HEK293 (cell line): ENCODE data around the gene PANK4.

Experiments
- CTCF ChIA-PET: fragments of 350-600 bp; formaldehyde crosslinking; extraction: SDS; loops from one replicate; lab custom pipeline; 2021; ENCODE audit warnings: antibody characterized with exemption; lab: Yijun Ruan, JAX
- POLR2A ChIA-PET: fragments of 300-600 bp; formaldehyde crosslinking; extraction: SDS; loops from one replicate; lab custom pipeline; 2020; ENCODE audit warnings: antibody characterized with exemption, inconsistent platforms; lab: Yijun Ruan, JAX
- H3K27ac ChIP-seq: fragments of 200-500 bp; sonication (Bioruptor generic); 2 replicates; pipeline ENCODE4 v1.5.1; 2014; ENCODE audit warnings: low read depth, low read length, control low read depth, inconsistent platforms; ENCODE audit errors: extremely low read depth
- H3K36me3 ChIP-seq, 2 experiments: fragments of 200-500 bp in 1 of 2; sonication (Bioruptor generic) in 1 of 2; 1 replicate in 1 of 2; 2 replicates in 1 of 2; pipeline ENCODE4 v1.5.1; 2014 to 2017; ENCODE audit warnings: inconsistent platforms in 2 of 2, low read length in 2 of 2; ENCODE audit not compliant: control insufficient read depth in 2 of 2, insufficient read depth in 1 of 2
- H3K4me1 ChIP-seq: fragments of 200-500 bp; sonication (Bioruptor generic); 2 replicates; pipeline ENCODE4 v1.5.1; 2014; ENCODE audit warnings: mild to moderate bottlenecking, low read length, inconsistent platforms; ENCODE audit not compliant: control insufficient read depth, insufficient read depth
- H3K4me3 ChIP-seq: 2 replicates; pipeline ENCODE4 v1.5.1; 2011; ENCODE audit warnings: low read depth, mild to moderate bottlenecking, control low read depth, low read length, moderate library complexity
- H3K9me3 ChIP-seq: fragments of 200-500 bp; sonication (Bioruptor generic); 2 replicates; pipeline ENCODE4 v1.5.1; 2014; ENCODE audit warnings: low read depth, low read length, inconsistent platforms; ENCODE audit not compliant: control insufficient read depth, insufficient read depth
- BCL11A ChIP-seq: fragments of 450-650 bp; formaldehyde crosslinking; IDR thresholded peaks from 2 replicates; pipeline ENCODE4 v1.5.1; 2016; ENCODE audit warnings: low read depth, missing biosample characterization, missing genetic modification characterization
- BCL11B ChIP-seq: fragments of 450-650 bp; formaldehyde crosslinking; IDR thresholded peaks from 2 replicates; pipeline ENCODE4 v1.5.1; 2016; ENCODE audit warnings: low read depth, missing biosample characterization, missing genetic modification characterization
- GLIS1 ChIP-seq: fragments of 450-650 bp; formaldehyde crosslinking; IDR thresholded peaks from 2 replicates; pipeline ENCODE4 v1.5.1; 2016; ENCODE audit warnings: missing biosample characterization, missing genetic modification characterization
- GLIS2 ChIP-seq: fragments of 450-650 bp; formaldehyde crosslinking; IDR thresholded peaks from 2 replicates; pipeline ENCODE4 v1.5.1; 2016; ENCODE audit warnings: missing biosample characterization, missing genetic modification characterization
- MZF1 ChIP-seq: fragments of 450-650 bp; formaldehyde crosslinking; IDR thresholded peaks from 2 replicates; pipeline ENCODE4 v1.5.1; 2017; ENCODE audit warnings: missing biosample characterization, missing genetic modification characterization, borderline replicate concordance
- OSR2 ChIP-seq: fragments of 450-650 bp; formaldehyde crosslinking; IDR thresholded peaks from 2 replicates; pipeline ENCODE4 v1.5.1; 2016; ENCODE audit warnings: missing biosample characterization, missing genetic modification characterization
- OVOL3 ChIP-seq: fragments of 450-650 bp; formaldehyde crosslinking; IDR thresholded peaks from 2 replicates; pipeline ENCODE4 v1.5.1; 2016; ENCODE audit warnings: missing biosample characterization, missing genetic modification characterization
- PRDM2 ChIP-seq: fragments of 450-650 bp; formaldehyde crosslinking; IDR thresholded peaks from 2 replicates; pipeline ENCODE4 v1.5.1; 2016; ENCODE audit warnings: missing biosample characterization, missing genetic modification characterization, borderline replicate concordance
- SCRT1 ChIP-seq: fragments of 450-650 bp; formaldehyde crosslinking; IDR thresholded peaks from 2 replicates; pipeline ENCODE4 v1.5.1; 2016; ENCODE audit warnings: missing biosample characterization, missing genetic modification characterization, borderline replicate concordance
- SCRT2 ChIP-seq: fragments of 450-650 bp; formaldehyde crosslinking; IDR thresholded peaks from 2 replicates; pipeline ENCODE4 v1.5.1; 2016; ENCODE audit warnings: missing biosample characterization, missing genetic modification characterization
- WT1 ChIP-seq: fragments of 450-650 bp; formaldehyde crosslinking; IDR thresholded peaks from 2 replicates; pipeline ENCODE4 v1.5.1; 2016; ENCODE audit warnings: missing biosample characterization, missing genetic modification characterization
- ZBTB11 ChIP-seq: fragments of 450-650 bp; formaldehyde crosslinking; conservative IDR thresholded peaks from 2 replicates; pipeline ENCODE4 v1.5.1; 2016; ENCODE audit warnings: low read depth, missing biosample characterization, missing genetic modification characterization
- ZIC2 ChIP-seq: fragments of 450-650 bp; formaldehyde crosslinking; IDR thresholded peaks from 2 replicates; pipeline ENCODE4 v1.5.1; 2016; ENCODE audit warnings: missing biosample characterization, missing genetic modification characterization
- ZNF140 ChIP-seq: fragments of 450-650 bp; formaldehyde crosslinking; IDR thresholded peaks from 2 replicates; pipeline ENCODE4 v1.5.1; 2016; ENCODE audit warnings: missing biosample characterization, missing genetic modification characterization
- ZNF146 ChIP-seq: fragments of 450-650 bp; formaldehyde crosslinking; IDR thresholded peaks from 2 replicates; pipeline ENCODE4 v1.5.1; 2016; ENCODE audit warnings: missing biosample characterization, missing genetic modification characterization
- ZNF24 ChIP-seq: fragments of 450-650 bp; formaldehyde crosslinking; IDR thresholded peaks from 2 replicates; pipeline ENCODE4 v1.5.1; 2016; ENCODE audit warnings: missing biosample characterization, missing genetic modification characterization
- ZNF324 ChIP-seq: fragments of 450-650 bp; formaldehyde crosslinking; IDR thresholded peaks from 2 replicates; pipeline ENCODE4 v1.5.1; 2016; ENCODE audit warnings: missing biosample characterization, missing genetic modification characterization
- ZNF416 ChIP-seq: fragments of 450-650 bp; formaldehyde crosslinking; IDR thresholded peaks from 2 replicates; pipeline ENCODE4 v1.5.1; 2016; ENCODE audit warnings: missing biosample characterization, missing genetic modification characterization
- ZNF529 ChIP-seq: fragments of 450-650 bp; formaldehyde crosslinking; IDR thresholded peaks from 2 replicates; pipeline ENCODE4 v1.5.1; 2017; ENCODE audit warnings: missing genetic modification characterization, missing biosample characterization; ENCODE audit not compliant: insufficient replicate concordance
- ZNF544 ChIP-seq: fragments of 450-650 bp; formaldehyde crosslinking; IDR thresholded peaks from 2 replicates; pipeline ENCODE4 v1.5.0; 2017; ENCODE audit warnings: missing biosample characterization, missing genetic modification characterization
- ZNF654 ChIP-seq: fragments of 450-650 bp; formaldehyde crosslinking; IDR thresholded peaks from 2 replicates; pipeline ENCODE4 v1.5.1; 2016; ENCODE audit warnings: low read depth, missing biosample characterization, missing genetic modification characterization
- ZNF664 ChIP-seq: fragments of 450-650 bp; formaldehyde crosslinking; IDR thresholded peaks from 2 replicates; pipeline ENCODE4 v1.5.1; 2016; ENCODE audit warnings: missing biosample characterization, missing genetic modification characterization
- ZNF707 ChIP-seq: fragments of 450-650 bp; formaldehyde crosslinking; IDR thresholded peaks from 2 replicates; pipeline ENCODE4 v1.5.1; 2016; ENCODE audit warnings: missing biosample characterization, missing genetic modification characterization
- ZNF76 ChIP-seq: fragments of 450-650 bp; formaldehyde crosslinking; IDR thresholded peaks from 2 replicates; pipeline ENCODE4; 2016; ENCODE audit warnings: low read depth, missing biosample characterization, missing genetic modification characterization, borderline replicate concordance
- TF ChIP-seq, protein P1 (sequence below): fragments of 450-650 bp; formaldehyde crosslinking; IDR thresholded peaks from 2 replicates; pipeline ENCODE4 v1.5.1; 2016; ENCODE audit warnings: missing biosample characterization, missing genetic modification characterization, low read depth

PANK4 gene

DNA sequence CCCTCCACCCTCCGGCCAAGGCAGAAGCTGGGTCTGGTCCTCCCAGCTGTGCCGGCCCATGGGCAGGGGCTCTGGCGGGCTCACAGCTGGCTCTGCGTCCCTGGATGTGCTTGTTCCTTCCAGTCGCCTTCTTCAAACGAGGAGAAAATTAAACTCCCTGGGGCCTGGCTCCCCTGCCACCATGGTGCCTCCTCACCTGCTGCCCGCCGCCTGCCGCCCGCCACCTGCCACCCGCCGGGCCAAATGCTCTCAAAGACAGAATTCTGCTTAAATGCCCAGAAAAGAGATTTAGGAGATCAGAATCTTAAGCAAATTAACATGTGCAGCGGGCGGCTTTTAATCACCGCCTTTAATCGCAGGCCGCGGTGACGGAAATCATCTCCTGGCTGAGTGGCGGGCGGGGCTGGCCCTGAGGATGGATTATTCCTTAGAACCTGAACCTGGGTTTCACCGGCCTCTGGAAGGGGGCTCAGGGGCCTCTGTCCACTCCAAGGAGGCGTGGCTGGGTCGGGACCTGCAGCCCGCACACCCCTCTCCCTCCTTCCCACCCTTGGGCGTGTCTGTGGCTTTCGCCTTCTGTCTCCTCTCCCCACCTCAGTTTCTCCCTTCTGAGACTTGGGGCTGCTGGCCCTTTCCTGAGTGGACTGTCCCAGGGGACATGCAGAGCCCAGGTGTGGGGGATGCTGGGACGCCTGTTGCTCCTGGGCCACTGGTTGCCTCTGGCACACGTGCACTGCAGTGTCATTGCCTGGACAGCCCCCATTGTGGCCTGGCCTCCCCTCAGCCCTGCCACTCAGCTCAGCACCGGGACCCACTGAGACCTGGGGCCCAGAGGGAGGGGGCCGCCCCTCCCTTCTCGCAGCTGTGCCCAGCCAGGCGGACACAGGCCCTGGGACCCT lies 60.8 kb downstream of the PANK4 start:
- POLR2A ChIA-PET, result no interaction called here

GRCh38 chr1:2463396-2463795 lies 63.0 kb downstream of the PANK4 start:
- Histone ChIP-seq H3K36me3 (no peaks in the 10 kb centered on the region), H3K4me3 (no peak overlapping the region), H3K27ac (no peak overlapping the region), H3K4me1 (no peaks in the 10 kb centered on the region), H3K9me3 (no peaks in the 10 kb centered on the region)
- CTCF ChIA-PET, result interaction anchor here (0.5 kb wide), 1 partner anchor 275 kb away, joined by 3 read pairs; no protein-coding TSS in a partner anchor
- POLR2A ChIA-PET, result no interaction called here
- TF ChIP-seq BCL11B, result no peak
- no peak for TF ChIP-seq ZNF140 (tag by site-specific recombination)
- no peak for TF ChIP-seq ZNF324
- TF ChIP-seq WT1 (tag by site-specific recombination), result no peak
- TF ChIP-seq OSR2, result no peak
- TF ChIP-seq ZNF529 (tag by site-specific recombination), result no peak
- no peak for TF ChIP-seq ZNF24 (tag by site-specific recombination)
- TF ChIP-seq GLIS2 (tag by site-specific recombination), result 0 out of 2 replicates have a peak, but pooled peaks have one; percentile 37
- TF ChIP-seq OVOL3 (tag by site-specific recombination), result no peak
- no peak for TF ChIP-seq ZNF654
- no peak for TF ChIP-seq ZBTB11 (tag by site-specific recombination)
- TF ChIP-seq ZNF544 (tag by site-specific recombination), result no peak
- no peak for TF ChIP-seq PRDM2 (tag by site-specific recombination)
- no peak for TF ChIP-seq BCL11A
- TF ChIP-seq ZNF707, result no peak
- TF ChIP-seq ZNF76 (tag by site-specific recombination), result no peak
- TF ChIP-seq ZNF146 (tag by site-specific recombination), result no peak
- TF ChIP-seq MZF1, result no peak
- peak; percentile 81 for TF ChIP-seq GLIS1 (tag by site-specific recombination)
- no peak for TF ChIP-seq ZNF664 (tag by site-specific recombination)
- TF ChIP-seq SCRT1, result no peak
- peak; percentile 39 for TF ChIP-seq ZIC2 (tag by site-specific recombination)
- TF ChIP-seq, protein P1, sequence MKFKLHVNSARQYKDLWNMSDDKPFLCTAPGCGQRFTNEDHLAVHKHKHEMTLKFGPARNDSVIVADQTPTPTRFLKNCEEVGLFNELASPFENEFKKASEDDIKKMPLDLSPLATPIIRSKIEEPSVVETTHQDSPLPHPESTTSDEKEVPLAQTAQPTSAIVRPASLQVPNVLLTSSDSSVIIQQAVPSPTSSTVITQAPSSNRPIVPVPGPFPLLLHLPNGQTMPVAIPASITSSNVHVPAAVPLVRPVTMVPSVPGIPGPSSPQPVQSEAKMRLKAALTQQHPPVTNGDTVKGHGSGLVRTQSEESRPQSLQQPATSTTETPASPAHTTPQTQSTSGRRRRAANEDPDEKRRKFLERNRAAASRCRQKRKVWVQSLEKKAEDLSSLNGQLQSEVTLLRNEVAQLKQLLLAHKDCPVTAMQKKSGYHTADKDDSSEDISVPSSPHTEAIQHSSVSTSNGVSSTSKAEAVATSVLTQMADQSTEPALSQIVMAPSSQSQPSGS (tag by site-specific recombination), result no peak

More for the DNA sequence above, 60.8 kb downstream of the PANK4 start:
- H3K4me3 ChIP-seq, result no peak overlapping the region
- TF ChIP-seq ZNF416 (tag by site-specific recombination), result no peak
- TF ChIP-seq SCRT1, result peak; percentile 78
- TF ChIP-seq SCRT2 (tag by site-specific recombination), result peak; percentile 92
- no peaks in the 10 kb centered on the region for H3K4me1 ChIP-seq
- H3K36me3 ChIP-seq, result no peaks in the 10 kb centered on the region
- no peak overlapping the region for H3K27ac ChIP-seq
- H3K9me3 ChIP-seq, result no peaks in the 10 kb centered on the region
- CTCF ChIA-PET, result no interaction called here
